GM12864 (cell line): Measurements from ENCODE around the gene IRF5.
A peak's percentile ranks its signal among the peaks of the same experiment; 100 is the strongest.

Experiments
- DNase-seq: peaks from one replicate; pipeline ENCODE4 v3.0.0-alpha.2; 2011; ENCODE audit warnings: low read depth
- H3K4me3 ChIP-seq: 2 replicates; pipeline ENCODE4 v1.5.1; 2011; ENCODE audit warnings: mild to moderate bottlenecking, low read depth, low read length, control low read depth
- CTCF ChIP-seq: IDR thresholded peaks from 2 replicates; pipeline ENCODE4 v1.5.1; 2011; ENCODE audit warnings: low read depth, mild to moderate bottlenecking, moderate library complexity, low read length, control low read depth, inconsistent platforms; ENCODE audit errors: missing control alignments

IRF5 gene

GRCh38 chr7:128900237-128900636, 37.5 kb upstream of the IRF5 start:
- TF ChIP-seq CTCF: no peak
- no peak overlapping the region for H3K4me3 ChIP-seq
- DNase-seq: no peak

GRCh38 chr7:128902761-128903585, 34.8 kb upstream of the IRF5 start:
- H3K4me3 ChIP-seq: no peak overlapping the region
- TF ChIP-seq CTCF: no peak
- no peak for DNase-seq

- no peak for TF ChIP-seq CTCF
- no peak overlapping the region for H3K4me3 ChIP-seq
- no peak for DNase-seq
Measured at GRCh38 chr7:128903621-128904361, 33.9 kb upstream of the IRF5 start.

GRCh38 chr7:128904381-128905197, 33.1 kb upstream of the IRF5 start:
- H3K4me3 ChIP-seq: no peak overlapping the region
- TF ChIP-seq CTCF: peak; percentile 69
- peak; percentile 37 for DNase-seq

- no peak for DNase-seq
- H3K4me3 ChIP-seq: no peak overlapping the region
- no peak for TF ChIP-seq CTCF
Measured at GRCh38 chr7:128906001-128906765, 31.5 kb upstream of the IRF5 start.
